GM20000 (cell line): ENCODE results near the gene CLVS2.

Experiments
- DNase-seq: peaks from one replicate; pipeline ENCODE4 v3.0.0; 2012; ENCODE audit warnings: low spot score
- TF ChIP-seq, protein P1 (sequence below): IDR thresholded peaks from 2 replicates; pipeline ENCODE4 v1.5.1; 2012; ENCODE audit warnings: mild to moderate bottlenecking, control low read depth; ENCODE audit errors: extremely low read depth, missing control alignments

The CLVS2 gene

GRCh38 chr6:122995921-122996793, at the start of gene CLVS2:
TSS of gene CLVS2 (plus strand) at chr6:122996235. CDS start at chr6:122997778, 1,543 bp downstream.
- TF ChIP-seq, protein P1, sequence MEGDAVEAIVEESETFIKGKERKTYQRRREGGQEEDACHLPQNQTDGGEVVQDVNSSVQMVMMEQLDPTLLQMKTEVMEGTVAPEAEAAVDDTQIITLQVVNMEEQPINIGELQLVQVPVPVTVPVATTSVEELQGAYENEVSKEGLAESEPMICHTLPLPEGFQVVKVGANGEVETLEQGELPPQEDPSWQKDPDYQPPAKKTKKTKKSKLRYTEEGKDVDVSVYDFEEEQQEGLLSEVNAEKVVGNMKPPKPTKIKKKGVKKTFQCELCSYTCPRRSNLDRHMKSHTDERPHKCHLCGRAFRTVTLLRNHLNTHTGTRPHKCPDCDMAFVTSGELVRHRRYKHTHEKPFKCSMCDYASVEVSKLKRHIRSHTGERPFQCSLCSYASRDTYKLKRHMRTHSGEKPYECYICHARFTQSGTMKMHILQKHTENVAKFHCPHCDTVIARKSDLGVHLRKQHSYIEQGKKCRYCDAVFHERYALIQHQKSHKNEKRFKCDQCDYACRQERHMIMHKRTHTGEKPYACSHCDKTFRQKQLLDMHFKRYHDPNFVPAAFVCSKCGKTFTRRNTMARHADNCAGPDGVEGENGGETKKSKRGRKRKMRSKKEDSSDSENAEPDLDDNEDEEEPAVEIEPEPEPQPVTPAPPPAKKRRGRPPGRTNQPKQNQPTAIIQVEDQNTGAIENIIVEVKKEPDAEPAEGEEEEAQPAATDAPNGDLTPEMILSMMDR: no peak

GRCh38 chr6:122947355-122947754, 48.7 kb upstream of the CLVS2 start:
- TF ChIP-seq, protein P1: peak; percentile 14
- no peak for DNase-seq

More at GRCh38 chr6:122995921-122996793, at the start of gene CLVS2:
- peak; percentile 15 for DNase-seq

DNA sequence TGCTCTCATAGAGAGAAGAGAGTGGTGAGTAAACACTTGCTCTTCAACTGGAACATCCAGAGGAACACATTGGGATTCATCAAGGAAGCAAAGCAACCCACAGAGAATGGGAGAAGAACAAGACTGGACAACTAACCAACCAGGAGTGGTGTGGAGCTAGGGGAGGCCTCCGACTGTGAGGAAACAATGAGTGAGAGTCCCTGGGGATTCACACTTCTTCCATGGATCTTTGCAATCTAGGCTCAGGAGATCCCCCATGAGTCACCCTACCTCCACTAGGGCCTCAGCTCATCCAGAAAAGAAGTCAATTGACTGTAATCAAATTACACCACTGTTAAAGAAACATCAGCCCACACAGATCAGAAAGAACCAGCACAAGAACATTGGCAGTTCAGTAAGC, 42.3 kb upstream of the CLVS2 start:
- TF ChIP-seq, protein P1: no peak
- no peak for DNase-seq

- TF ChIP-seq, protein P1: no peak
- DNase-seq: no peak
Measured at GRCh38 chr6:122956376-122956775, 39.7 kb upstream of the CLVS2 start.

- TF ChIP-seq, protein P1: no peak
- DNase-seq: no peak
Measured at GRCh38 chr6:122962000-122962624, 33.9 kb upstream of the CLVS2 start.

DNA sequence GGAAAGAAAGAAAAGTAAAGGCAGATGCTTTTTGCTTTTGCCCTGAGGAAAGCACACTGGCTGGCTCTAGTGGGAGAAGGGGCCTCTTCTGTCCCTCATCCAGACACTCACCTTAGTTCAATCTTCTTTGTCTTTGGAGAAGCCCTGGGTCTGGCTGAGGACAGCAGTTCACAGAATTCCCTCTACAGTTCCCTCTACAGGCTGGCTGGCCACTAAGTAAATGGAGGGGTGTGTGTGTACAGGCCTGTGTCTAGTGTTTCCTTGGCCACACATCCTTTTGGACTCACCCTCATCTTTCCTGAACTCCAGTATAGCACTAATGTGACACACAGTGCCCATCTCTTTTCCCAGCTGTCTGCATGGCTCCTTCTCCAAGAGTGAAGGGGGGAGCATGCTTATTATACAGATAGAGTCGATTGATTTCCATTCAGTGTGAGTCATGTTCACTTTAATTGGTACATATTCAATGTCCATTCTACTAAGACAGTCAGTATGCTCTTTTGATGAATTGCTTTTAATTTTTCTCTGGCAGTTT, 26.0 kb upstream of the CLVS2 start:
- DNase-seq: no peak
- TF ChIP-seq, protein P1: no peak

GRCh38 chr6:122977180-122977579, 18.9 kb upstream of the CLVS2 start:
- DNase-seq: no peak
- TF ChIP-seq, protein P1: no peak
